ENCODE data around the gene STAT5B. TPM values are rescaled to one million over a fixed set of nuclear protein-coding genes. Genes with fewer than 3 reads are reported as not detected.
"Not testable (repeated sequence)": the region's sequence is repeated elsewhere in the genome, so short reads cannot be mapped to it uniquely, and the experiment has no call there.

The STAT5B gene
- polyA plus RNA-seq, 10 donors = 30.4 to 51.6 (median 40.3) TPM

GRCh38 chr17:42308446-42308845, 32.3 kb upstream of the STAT5B start:
- DNase-seq = no peak

GRCh38 chr17:42307362-42307927, 31.3 kb upstream of the STAT5B start:
- no peak for DNase-seq

GRCh38 chr17:42306385-42306667, 30.1 kb upstream of the STAT5B start:
- DNase-seq = no peak

- DNase-seq = no peak
Observed at GRCh38 chr17:42305543-42306384, 29.6 kb upstream of the STAT5B start.

GRCh38 chr17:42305031-42305330, 28.8 kb upstream of the STAT5B start:
- DNase-seq = not testable (repeated sequence)

- DNase-seq = no peak
Observed at GRCh38 chr17:42304187-42305030, 28.2 kb upstream of the STAT5B start.

GRCh38 chr17:42303694-42304093, 27.5 kb upstream of the STAT5B start:
- no peak for DNase-seq

- DNase-seq = no peak
Observed at GRCh38 chr17:42301022-42301421, 24.8 kb upstream of the STAT5B start.

- DNase-seq = not testable (repeated sequence)
Observed at GRCh38 chr17:42299913-42300312, 23.7 kb upstream of the STAT5B start.

- not testable (repeated sequence) for DNase-seq
Observed at GRCh38 chr17:42299361-42299760, 23.2 kb upstream of the STAT5B start.

- DNase-seq = not testable (repeated sequence)
Observed at GRCh38 chr17:42297775-42298174, 21.6 kb upstream of the STAT5B start.

- DNase-seq = no peak
Observed at GRCh38 chr17:42296012-42296411, 19.8 kb upstream of the STAT5B start.

GRCh38 chr17:42294469-42295398, 18.5 kb upstream of the STAT5B start:
- DNase-seq = no peak

- DNase-seq = peak in 1 of 3 donors; percentile 33
Observed at GRCh38 chr17:42291129-42291528, 14.9 kb upstream of the STAT5B start.

GRCh38 chr17:42290577-42290976, 14.4 kb upstream of the STAT5B start:
- DNase-seq = peak in 1 of 3 donors; percentile 16

GRCh38 chr17:42289611-42290181, 13.5 kb upstream of the STAT5B start:
- no peak for DNase-seq

GRCh38 chr17:42288803-42289610, 12.8 kb upstream of the STAT5B start:
- peak in 1 of 3 donors; percentile 68 for DNase-seq

GRCh38 chr17:42287977-42288802, 12.0 kb upstream of the STAT5B start, which contains the start of gene STAT5A:
Gene STAT5A, plus strand, starts transcription at chr17:42288498. Its CDS starts 914 bp downstream, at chr17:42289412.
- DNase-seq = peak; percentile 70 to 95 (median 90)

GRCh38 chr17:42287305-42287976, 11.2 kb upstream of the STAT5B start:
- DNase-seq = peak; percentile 46 to 82 (median 51)

All from muscle of back (tissue), 11 donors.